Myocyte (in vitro differentiated cells): ENCODE data around the gene ARMC7. TPM values are rescaled to one million over a fixed set of nuclear protein-coding genes. Genes with fewer than 3 reads are reported as not detected.

Experiments
- DNase-seq: peaks from one replicate; pipeline ENCODE4 v3.0.0-alpha.2; 2012; ENCODE audit warnings: low read depth
- total RNA-seq: library from RNA; depleted of rRNA; stranded (reverse); fragments of >200 nt; gene quantifications from 2 replicates; pipeline ENCODE4 v1.2.3, GENCODE V29; 2014

ARMC7 gene
- total RNA-seq, 1 donor from 2014 or later, result 4.4 TPM

DNA sequence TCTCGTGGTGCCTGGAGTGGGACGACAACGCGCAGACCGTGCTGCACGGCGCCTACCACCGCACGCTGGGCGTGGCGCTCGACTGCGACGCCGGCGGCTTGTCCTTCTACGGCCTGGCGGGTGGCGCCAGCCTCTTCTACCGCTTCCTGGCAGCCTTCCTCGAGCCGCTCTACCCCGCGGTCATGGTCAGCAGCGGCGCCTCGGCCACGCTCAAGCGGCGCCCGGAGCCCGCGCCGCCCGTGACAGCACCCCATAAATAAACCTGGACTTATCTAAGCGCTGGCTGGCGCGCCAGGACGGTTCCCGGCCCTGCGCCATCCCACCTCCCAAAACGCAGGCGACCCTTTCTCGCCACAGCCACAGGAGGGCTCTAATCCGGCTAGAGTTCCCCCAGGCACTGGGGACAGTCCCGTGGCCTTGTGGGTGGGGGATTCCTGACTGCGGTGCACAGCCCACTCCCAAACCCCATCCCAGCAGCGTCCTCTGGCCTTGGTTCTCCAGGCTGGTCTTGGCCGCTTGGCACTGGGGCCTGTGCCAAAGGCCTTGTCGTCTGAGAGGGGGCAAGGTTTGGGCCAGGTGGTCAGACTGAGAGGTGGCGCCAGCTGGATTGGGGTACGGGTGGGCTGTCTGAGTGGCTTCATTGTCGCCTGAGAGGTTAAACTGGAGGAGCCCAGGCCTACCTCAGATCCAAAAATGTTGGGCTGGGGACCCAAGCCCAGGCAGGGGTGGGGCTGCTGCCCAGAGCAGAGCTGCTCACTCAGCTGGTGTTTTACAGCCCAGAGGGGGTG is 32.1 kb upstream of the ARMC7 start:
- no peak for DNase-seq

DNA sequence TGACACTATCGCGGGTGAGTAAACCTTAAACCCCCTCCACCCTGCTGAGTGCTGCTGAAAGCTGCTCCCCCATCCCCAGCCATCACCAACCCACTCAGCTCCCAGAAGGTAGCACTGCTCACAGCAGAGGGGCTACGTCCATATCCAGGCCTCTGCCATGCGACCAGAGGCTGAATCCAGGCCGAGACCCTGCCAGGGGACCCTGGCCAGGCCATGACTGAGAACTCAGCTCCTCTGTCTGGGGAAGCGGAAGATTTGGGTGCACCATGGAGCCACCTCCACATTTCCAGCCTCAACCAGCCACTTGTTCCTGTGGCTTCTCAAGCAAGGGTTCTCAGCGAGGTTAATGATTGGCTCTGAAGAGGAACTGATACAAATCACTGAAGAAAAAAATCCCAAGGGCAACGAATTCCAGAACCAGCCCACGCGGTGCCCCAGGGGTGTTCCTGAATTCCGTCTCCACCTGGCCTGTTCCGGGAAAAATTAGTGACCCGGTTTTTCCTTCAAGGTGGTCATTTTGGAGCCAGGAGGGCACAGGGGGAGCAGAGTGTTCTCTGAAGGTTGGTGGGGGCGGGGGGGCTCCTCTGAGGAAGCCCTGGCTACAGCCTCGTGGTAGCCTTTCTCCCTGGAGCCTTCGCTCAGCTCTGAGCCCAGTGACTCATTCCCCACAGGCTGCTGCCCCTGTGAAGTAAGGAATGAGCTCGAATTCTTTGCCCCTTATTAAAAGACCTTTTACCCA is 31.3 kb upstream of the ARMC7 start:
- peak; percentile 67 for DNase-seq

DNA sequence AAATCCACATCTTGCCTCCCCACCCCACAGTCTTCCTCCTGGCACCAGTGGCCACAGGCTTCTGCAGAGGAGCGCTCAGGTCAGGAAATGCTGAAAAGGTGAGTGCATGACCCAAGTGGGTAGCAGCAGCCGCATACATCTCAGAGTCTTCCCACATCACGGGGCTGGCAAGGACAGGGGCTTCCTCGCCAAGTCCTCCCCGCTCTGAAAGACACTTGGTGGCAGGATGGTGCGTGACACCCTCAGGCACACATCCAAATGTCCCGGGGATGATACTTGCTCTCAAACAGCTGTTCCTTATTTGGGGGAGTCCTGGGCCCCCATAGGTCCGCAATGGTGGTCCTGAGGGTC is 30.8 kb upstream of the ARMC7 start:
- DNase-seq, result peak; percentile 60

DNA sequence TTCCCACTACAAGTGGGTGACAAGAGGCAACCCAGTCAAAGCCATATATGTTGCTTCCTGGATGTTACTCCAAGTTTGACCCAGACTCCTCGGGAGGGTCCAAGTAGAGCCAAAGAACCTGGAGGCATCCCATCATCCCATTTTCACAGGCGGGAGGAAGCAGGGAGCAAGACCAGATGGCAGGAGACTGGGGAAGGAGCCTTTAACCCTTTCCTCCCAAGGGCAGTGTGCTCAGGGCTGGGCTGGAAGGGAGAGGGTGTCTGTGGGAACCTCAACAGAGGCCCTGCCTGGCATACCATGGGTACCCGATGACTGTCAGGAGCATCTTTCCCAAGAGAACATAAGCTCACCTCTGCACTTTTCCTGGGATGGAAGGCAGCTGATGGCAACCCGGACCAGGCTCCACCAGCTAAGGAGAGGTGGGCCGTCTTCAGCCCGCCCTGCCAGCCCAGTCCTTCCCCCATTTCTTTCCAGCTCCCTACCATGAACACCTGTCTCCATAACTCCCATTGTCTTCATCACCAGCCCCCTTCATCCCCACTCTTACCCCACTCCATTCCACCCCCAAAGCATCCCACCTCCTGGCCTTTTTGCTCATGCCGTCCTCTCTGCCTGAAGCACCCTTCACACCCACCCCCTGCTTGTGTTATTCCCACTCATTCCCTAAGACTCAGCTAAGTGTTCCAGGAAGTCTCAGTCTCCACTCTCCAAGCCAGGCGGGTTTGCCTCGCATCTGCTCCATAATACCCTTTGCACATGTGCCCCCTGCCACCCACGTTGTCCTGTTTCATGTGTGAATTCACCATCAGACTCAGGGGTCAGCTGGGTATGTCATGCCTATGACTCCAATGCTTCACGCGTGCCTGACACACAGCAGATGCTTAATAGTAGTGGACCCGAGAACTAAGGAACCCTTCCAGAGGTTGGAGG is 27.9 kb upstream of the ARMC7 start:
- DNase-seq, result no peak

DNA sequence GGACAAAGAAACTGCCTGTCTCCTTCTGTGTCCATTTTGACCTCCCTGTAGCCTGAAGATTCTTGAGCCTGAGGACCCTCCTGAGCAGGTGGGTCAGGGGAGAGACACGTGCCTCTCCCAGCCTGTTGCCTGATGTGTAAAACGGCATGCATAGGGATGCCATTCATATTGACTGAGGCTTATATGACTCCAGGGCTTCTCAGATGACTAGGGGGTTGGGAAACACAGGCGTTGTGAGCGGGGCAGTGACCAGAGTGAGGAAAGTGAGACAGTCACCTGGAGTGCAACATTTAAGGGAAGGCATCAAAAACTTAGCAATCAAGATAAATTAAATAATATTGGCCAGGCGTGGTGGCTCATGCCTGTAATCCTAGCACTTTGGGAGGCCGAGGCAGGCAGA is 27.1 kb upstream of the ARMC7 start:
- no peak for DNase-seq

DNA sequence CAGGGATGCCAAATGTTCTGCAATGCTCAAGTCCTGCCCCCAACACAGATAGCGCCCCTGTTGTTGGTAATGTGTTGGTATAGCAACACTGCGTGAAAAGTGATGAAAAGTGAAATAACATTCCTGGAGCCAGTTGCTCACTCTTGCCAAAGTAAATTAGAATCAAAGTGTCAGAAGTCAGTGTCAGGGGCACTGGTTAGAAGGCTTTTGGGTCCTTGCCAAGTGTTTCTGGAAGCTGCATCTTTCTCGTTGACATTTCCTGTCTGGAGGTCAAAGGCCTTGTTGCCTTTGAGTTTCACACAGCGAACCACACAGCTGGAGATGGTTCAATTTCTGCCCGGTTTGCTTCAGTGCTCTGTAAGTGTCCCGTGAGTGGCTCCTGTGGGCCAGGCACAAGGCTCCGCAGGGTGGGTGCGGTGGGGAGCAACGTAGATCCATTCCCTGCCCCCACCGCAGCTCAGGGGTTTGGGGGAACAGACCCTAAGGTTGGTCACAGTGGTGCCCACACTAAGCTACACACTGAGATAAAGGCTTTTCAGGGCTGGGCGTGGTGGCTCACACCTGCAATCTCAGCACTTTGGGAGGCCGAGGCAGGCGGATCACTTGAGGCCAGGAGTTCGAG is 25.6 kb upstream of the ARMC7 start:
- no peak for DNase-seq

DNA sequence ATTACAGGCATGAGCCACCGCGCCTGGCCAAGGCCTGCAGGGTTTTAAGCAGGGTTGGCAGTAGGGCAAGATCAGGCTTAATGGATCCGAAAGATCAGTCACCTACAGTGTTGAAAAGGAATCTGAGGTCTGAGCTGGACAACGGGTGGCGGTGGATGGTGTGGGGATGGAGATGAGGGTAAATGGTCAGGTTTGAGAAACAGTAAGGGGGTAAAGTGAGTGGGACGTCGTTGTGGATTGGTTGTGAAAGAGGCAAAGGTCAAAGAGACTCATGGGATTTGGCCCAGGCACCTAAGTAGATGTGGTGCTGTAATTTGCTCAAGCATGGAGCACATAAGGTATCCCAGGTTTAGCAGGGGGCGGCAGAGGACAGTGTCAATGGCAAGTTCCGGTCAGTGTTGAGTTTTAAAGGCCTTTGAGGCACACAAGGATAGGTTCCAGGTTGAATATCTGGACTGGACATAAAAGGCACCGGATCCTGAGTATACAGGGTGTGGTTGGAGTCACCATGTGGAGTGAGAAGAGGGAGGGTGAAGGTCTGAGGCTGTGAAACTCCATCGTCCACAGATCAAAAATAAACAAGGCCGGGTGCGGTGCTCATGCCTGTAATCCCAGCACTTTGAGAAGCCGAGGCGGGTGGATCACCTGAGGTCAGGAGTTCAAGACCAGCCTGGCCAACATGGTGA is 23.1 kb upstream of the ARMC7 start:
- DNase-seq, result no peak

DNA sequence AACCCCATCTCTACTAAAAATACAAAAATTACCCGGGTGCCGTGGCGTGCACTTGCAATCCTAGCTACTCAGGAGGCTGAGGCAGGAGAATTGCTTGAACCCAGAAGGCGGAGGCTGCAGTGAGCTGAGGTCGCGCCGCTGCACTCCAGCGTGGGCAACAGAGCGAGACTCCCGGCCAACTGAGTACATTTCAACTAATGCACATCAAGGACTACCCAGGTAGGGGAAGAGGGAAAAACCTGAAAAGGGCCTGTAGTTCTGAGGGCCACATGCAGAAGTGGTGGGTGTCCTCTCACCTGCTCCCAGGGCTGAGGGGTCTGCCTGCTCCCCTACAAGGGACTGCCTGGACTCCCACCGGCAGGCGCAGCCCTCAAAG is 22.6 kb upstream of the ARMC7 start:
- no peak for DNase-seq

DNA sequence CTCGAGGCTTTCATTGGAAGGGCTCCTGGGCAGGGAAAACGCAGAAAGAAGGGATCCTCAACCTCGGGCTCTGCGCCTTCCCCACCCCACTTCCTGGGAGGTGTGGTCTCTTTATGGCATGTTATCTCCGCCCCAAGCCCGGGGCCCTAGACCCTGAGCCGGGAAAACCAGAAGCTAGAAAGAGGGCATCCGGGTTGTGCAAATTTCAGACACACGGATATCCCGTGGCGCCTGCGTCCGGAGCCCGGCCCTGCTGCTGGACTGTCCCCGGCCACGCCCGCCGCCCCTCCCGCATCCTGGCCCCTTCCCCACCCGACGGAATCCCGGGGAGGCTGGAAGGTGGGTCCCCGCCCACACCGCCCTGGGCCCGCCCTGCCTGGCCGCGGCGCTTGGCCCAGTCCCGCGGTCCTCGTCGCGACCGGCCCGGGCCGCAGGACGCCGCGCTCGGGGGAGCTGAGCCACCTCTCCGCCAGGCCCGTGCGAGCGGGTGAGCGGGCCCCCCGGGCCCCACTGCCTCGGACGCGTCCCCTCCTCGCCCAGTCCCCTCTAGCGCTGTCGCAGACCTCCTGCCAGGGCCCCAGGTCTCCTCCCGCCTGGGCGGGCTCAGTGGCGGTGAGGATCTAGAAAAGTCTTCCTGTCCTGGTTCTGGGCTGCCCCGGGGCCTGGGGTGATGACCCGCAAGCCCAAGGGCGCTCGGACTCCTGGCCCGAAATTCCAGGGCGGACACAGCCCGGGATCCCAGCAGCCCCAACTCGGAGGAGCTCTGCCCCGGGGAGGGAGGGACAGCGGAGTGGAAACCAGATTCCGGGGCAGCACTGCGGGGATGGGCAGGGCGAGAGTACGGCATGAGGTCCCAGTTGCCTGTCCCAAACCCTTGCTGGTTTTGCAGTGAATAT is 22.0 kb upstream of the ARMC7 start, which contains the start of gene SLC16A5:
Gene SLC16A5, plus strand, starts transcription at position 397 of the 896 bp plus-strand sequence. CDS start 5,683 bp downstream, outside the sequence.
- DNase-seq, result no peak

DNA sequence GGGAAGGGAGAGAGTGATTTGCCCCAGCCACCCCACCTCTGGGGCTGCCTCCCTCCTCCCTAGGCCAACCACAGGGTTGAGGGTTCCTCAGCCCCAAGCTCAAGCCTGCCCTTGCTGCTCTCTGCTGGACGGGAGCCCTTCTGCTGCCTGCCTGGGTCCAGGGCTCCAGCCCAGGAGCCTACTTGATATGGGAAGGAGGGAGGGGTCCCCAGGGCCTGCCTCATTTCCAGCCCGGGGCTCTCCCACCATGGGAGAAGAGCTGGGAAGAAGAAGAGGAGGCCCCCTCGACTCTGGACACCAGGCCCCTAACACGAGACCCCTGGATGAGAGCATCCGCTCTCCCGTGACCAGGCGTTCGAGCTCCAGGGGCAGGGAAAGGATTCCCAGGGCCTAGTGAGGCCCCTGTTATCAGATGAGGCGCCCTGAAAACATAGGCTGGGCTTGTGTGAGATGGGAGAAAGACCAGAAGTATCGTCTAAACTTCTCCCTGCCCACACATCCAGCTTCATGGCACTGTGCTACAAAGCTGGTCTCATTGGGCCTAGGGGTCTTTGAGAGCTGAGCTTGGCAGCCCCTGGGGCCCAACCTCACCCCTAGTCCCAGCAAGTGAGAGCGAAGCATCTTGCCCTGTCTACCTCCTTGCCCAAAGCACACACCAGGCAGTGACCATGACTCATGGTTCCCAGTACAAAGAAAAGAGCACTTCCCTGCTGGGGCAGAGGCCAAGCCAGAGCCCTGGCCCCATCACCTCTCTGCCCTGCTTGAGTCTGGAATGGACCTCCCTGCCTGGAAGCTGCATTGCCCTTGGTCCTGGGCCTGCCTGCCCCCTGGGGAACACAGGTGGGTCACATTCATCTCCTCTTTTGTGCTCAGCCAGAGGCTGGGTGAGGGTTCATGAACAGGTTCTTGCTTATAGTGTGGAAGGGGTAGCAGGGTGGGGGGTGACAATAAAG is 21.0 kb upstream of the ARMC7 start:
- DNase-seq, result no peak

DNA sequence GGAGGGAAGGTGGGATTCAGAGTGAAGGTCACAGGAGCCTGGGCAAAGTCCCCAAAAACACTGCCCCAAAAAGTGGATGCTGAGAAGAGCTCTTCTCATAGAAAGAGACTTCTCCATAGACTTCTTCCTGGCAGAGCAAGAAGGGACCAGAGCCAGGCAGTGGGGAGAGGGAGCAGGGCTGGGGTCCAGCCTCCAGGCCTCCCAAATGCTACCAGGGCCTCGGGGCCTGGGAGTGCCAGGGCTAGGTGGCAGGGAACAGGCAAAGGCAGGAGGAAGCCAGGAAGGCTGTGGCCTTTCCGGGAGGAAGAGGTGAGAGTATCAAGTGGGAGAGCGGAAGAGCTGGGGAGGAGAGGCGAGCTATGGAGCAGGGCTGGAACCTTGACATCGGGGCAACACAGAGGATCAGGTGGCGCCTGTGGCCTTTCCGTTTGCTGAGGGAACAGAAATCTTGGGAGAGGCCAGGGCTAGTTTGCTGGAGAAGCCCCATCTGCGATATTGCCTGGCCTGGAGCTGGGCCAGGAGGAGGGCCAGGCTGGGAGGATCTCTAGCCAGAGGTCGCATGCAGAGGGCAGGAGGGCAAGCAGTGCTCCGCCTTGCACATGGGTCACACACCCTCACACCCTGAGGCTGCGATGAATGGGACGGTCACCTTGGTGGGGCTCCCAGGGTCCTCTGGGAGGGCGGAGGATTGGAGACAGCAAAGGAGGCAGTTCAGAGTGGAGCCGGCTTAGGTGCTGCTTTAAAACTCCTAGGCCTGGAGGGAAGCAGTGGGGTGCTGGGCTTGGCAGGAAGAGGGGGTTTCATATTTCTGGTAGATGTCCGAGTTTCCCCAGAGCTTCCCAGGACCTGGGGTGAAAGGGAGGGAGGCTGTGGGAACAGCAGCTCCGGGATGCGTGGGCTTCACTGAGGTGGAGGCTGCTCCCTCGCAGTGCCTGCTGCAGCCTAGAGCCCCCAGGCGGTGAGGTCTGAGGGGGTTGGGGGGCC is 18.6 kb upstream of the ARMC7 start:
- DNase-seq, result no peak

DNA sequence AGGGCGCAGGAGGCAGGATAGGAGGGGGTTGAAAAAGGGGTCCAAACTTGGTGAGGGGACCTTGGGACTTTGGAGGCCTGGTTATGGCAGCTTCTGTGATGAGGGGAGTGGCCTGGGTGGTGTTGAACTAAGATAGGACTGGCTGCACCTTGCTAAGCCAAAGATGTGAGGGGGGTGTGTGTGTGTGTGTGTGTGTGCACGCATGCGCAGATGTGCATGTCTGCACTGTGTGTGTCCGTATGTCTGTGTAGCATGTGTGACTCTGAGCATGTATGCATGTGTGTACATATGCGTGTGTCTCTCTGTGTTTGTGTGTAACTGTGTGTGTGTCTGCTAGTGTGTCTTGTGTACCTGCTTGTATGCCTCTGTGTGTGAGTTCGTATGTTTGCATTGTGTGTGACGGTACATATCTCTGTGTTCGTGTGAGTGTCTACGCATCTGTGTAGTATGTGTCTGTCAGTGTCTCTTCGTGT is 17.9 kb upstream of the ARMC7 start:
- DNase-seq, result no peak

DNA sequence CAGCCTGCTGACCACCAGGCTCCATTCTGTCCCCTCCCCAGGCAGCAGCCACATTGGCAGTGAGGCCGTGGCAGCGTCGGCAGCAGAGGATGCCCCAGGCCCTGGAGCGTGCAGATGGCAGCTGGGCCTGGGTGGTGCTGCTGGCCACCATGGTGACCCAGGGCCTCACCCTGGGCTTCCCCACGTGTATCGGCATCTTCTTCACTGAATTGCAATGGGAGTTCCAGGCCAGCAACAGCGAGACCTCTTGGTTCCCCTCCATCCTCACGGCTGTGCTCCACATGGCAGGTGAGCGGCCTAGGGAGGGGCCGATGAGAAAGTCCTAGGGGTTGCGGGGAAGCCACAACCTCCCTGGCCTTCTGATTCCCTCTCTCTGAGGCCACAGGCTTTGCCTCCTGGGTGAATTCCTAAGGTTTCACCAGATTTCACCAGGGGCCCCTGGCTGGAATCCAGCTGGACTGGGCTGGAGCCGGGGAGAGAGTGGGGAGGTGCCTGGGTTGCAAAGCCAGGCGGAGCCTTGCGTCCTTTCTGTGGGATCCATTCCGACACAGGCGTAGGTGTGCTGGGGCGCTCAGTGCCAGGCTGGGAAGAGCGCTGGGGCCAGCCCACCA is 16.1 kb upstream of the ARMC7 start:
- no peak for DNase-seq

DNA sequence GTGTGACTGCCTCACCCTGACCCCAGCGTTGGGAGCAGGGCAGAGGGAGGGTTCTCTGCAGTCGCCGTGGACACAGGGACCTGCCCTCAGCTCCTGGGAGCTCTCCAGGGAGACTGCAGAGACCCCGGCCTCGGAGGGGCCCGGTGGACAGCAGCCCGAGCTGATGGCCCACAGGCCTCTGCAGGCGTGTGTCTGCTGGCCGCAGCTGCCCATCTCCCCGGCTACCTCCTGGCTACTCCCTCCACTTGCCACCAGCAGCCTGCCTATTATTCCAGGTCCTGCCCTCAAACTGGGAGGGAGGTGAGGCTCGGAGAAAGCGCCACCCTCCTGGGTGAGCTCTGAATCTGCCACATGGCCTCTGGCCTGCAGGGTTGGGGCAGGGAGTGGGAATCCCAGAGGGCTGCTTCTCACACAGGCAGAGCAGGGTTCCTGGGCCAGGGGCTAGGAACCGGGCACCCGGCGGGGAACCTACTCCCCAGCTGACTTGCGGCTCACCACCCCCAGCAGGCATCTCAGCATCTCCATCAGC is 14.8 kb upstream of the ARMC7 start:
- DNase-seq, result no peak

DNA sequence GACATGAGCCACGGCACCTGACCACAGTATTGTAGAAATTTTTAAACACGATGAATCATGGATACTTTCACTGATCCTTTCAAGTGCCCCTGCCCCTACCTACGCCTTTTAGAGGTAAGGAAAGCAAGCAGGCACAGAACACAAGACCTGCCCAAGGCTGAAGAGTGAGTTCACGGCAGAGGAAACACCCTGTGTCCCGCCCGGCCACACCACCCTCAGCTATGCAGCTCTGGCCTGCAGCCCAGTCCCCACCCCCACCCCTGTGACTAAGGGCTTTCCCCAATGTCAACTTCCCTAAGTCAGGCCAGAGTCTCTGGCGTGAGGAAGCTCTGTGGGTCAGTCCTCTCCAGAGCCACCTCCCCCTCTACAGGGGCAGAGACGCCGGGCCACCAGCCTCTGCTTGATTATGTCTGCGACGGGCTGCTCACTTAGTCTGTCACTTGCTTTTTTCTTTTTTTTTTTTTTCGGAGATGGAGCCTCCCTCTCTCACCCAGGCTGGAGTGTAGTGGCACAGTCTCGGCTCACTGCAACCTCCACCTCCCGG is 13.6 kb upstream of the ARMC7 start:
- DNase-seq, result peak; percentile 80

DNA sequence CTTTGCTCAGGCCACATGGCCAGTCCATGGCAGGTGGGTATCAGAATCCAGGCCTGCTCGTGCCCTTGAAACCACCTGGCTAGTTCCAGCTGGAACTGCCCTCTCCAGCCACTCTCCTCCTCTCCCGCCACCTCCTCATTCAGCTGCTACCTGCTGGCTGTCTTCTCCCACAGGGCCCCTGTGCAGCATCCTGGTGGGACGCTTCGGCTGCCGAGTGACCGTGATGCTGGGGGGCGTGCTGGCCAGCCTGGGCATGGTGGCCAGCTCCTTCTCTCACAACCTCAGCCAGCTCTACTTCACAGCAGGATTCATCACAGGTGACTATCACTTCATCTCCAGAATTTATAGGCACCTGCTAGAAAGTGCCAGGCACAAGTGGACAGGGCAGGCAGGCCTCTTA is 11.9 kb upstream of the ARMC7 start:
- DNase-seq, result no peak
